Dermis microvascular lymphatic vessel endothelial cell (primary cell): ENCODE measurements around the gene QSER1. TPM values are rescaled to one million over a fixed set of nuclear protein-coding genes. Genes with fewer than 3 reads are reported as not detected.
"Not testable (repeated sequence)": the region's sequence is repeated elsewhere in the genome, so short reads cannot be mapped to it uniquely, and the experiment has no call there.

Experiments
- DNase-seq, 2 donors: peaks; one replicate each; pipeline versions ENCODE4 v3.0.0 to v3.0.0-alpha.2; 2010; ENCODE audit warnings: low read depth in 2 of 2
- total RNA-seq: library from RNA; depleted of rRNA; stranded (reverse); fragments of >200 nt; gene quantifications from 2 replicates; pipeline ENCODE4 v1.2.1, GENCODE V29; 2014

QSER1 gene
- total RNA-seq, 1 donor from 2014 or later: 11.8 TPM

- peak in 1 of 2 donors; percentile 55 for DNase-seq
These were observed 107.6 kb downstream of the QSER1 start for GRCh38 chr11:33000181-33000580.

- no peak for DNase-seq
These were observed 108.7 kb downstream of the QSER1 start for GRCh38 chr11:33001281-33001680.

GRCh38 chr11:33001751-33002542, 109.3 kb downstream of the QSER1 start:
- DNase-seq: no peak

- DNase-seq: no peak
These were observed 112.6 kb downstream of the QSER1 start for GRCh38 chr11:33005175-33005574.

GRCh38 chr11:33006010-33006409, 113.4 kb downstream of the QSER1 start:
- no peak for DNase-seq

- no peak for DNase-seq
These were observed 121.1 kb downstream of the QSER1 start for GRCh38 chr11:33013755-33014154.

- peak in 1 of 2 donors; percentile 58 for DNase-seq
These were observed 123.3 kb downstream of the QSER1 start, which contains the start of gene DEPDC7 for GRCh38 chr11:33015621-33016551. DEPDC7 (plus strand) TSS chr11:33015878; CDS start chr11:33015956, 78 bp downstream.

GRCh38 chr11:33016654-33017053, 124.0 kb downstream of the QSER1 start:
- no peak for DNase-seq

GRCh38 chr11:33017478-33017877, 124.9 kb downstream of the QSER1 start:
- DNase-seq: no peak

- DNase-seq: no peak
These were observed 125.4 kb downstream of the QSER1 start for GRCh38 chr11:33017965-33018364.

GRCh38 chr11:33018840-33019239, 126.2 kb downstream of the QSER1 start:
- no peak for DNase-seq

GRCh38 chr11:33021501-33021900, 128.9 kb downstream of the QSER1 start:
- DNase-seq: no peak

- no peak for DNase-seq
These were observed 129.3 kb downstream of the QSER1 start for GRCh38 chr11:33021937-33022336.

- no peak for DNase-seq
These were observed 132.7 kb downstream of the QSER1 start for GRCh38 chr11:33025339-33025722.

- DNase-seq: no peak
These were observed 134.6 kb downstream of the QSER1 start for GRCh38 chr11:33027233-33027632.

- DNase-seq: no peak
These were observed 135.4 kb downstream of the QSER1 start for GRCh38 chr11:33027846-33028536.

- no peak for DNase-seq
These were observed 135.9 kb downstream of the QSER1 start for GRCh38 chr11:33028537-33028914.

- DNase-seq: not testable (repeated sequence)
These were observed 136.6 kb downstream of the QSER1 start for GRCh38 chr11:33029218-33029617.
